ENCODE data around the gene C14orf180.

C14orf180 gene

DNA sequence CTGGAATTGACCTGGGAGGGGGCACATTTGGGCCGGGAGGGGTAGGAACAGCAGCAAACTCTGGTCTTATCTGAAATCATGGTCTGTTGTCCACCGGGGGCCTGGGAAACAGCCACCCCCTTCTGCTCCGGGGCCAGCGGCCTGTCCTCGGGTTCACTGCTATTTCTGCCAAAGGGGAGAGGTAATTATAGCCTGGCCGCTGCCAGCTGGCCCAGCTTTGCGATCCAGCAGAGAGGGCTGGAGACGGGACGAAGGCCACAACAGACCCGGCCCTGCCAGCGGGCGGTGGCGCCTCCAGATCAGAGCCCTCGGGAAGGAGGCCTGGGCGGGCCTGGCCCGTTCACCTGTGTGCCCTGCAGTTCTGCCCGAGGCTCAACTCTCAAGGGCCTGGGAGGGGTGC lies at the start of gene C14orf180:
TSS of gene C14orf180 (plus strand) at position 258 of the 400 bp plus-strand sequence. CDS start 6,667 bp downstream, outside the sequence.
- DNase-seq, result no peak

DNA sequence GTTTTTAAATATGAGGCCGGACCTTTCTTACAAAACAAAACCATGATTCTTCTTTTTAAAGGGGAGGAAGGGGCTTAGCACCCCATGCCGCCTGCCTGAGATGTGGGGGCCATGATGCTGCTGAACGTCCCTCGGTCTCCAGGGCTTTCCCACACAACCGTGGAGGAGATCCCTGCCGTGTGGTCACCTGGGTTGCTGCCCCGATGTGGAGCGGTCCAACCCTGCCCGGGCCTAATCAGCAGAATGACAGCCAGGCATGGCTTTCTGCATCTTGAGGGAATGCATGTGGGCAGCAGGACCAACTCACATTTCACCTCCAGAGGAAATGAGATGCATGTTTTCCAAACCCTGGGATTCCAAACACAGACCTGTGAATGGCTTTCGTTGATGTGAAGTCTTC lies 48.9 kb upstream of the C14orf180 start:
- no peak for DNase-seq

DNA sequence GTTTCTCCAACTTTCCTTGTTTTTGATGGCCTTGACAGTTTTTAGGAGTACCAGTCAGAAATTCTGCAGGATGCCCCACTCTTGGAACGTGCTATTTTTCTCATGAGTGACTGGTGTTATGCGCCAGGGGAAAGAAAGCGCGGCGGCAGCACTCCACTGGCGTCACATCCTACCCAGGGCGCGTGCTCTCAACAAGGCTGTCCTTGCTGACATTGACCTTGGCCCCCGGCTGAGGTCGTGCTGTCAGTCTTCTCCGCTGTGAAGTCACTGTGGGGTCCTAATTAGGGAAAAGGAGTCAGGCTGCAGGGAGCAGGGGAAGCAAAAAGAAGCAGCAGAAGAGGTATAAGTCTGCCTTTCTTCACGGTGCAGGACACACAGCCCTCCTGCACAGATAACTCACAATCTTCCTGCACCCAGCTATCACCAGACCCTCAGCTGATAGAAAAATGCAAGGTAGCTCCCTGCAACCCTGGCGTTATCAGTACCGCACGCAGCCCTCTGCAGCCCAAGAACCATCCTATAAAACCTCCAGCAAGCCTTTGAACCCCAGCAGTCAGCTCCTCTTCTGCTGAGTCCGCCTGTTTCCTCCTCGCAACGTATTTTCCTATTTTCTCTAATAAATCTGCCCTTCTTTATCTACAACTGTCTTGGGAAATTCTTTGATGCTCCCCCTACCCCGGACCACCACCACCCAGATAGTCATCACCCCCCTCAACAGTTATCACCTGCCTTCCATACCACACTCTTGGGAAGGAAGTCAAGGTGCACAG lies 48.0 kb upstream of the C14orf180 start:
- DNase-seq, result no peak

DNA sequence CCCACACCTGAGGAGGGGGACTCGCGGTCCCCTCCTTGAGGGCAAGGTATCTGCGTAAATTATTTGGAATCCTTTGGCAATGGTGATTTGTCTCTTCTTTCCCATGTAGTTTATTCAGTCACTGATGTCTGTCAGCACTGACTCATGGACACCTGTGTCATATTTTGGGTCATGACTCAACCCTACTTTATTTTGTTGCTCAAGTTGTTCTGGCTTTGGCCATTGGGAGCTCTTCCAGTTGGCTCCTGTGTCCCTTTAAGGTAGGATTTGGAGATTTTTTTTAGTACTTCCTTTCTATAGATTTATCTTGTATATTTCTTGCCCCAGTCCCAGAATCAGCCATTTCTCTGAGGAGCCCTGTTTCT lies 47.4 kb upstream of the C14orf180 start:
- no peak for DNase-seq

DNA sequence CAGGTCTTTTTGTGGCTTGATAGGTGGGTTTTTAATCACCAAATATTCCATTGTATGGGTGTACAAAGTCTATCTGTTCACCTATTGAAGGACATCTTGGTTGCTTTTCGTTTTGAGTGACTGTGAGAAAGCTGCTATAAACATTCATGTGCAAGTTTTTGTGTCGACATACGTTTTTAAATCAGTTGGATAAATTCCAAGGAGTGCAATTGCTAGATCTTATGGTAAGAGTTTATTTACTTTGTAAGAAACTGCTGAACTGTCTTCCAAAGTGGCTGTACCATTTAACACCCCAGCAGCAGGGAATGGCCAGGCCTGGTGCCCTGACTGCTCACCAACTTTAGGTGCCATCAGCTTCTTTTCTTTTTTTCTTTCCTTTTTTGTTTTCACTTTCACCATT lies 45.5 kb upstream of the C14orf180 start:
- DNase-seq, result no peak

DNA sequence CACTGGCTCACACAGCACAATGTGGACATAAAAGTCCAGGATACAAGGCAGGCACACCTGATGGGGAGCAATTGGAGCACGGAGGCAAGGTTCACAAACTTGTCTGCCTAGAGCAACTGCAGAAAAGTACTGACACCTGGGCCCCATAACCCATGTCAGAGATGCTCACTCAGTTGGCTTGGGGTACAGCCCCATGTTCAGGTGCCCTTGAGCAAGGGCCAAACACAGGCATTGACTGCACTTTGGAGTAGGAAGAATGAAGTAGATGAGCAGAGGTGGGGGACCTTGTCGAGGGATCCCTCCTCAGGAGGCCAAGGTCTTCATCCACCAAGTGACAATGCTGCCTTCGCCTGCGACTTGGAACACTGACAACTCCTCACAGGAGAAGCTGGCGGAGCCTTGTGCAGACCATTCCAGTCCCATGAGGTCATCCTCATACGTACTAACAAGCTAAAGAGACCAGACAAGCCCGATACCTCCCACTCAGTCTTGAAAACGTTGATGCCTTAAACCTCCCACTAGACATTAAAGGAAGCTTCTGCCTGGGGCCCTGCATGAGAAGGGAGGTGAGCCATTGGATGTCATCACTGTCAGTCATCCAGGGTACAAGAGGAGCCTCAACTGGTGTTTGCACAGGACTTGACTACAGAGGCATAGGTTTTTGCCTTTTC lies 42.5 kb upstream of the C14orf180 start:
- DNase-seq, result no peak

DNA sequence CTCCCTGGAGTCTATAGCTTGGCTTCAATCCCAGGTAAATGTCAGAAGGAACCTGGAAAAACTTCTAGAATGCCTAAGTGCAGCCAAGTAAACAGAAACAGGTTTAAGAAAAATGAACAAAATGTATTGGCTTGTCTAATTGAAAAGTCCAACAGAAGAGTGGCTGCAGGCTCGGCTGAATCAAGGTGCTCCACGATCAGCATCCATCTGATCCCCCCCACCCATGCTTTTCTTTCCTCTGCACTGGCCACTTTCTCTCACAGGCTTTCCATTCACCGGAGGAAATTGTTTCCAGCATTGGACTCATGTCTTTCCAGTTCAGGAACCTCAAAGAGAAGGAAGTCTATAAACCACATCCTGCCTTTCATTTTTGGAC lies 42.0 kb upstream of the C14orf180 start:
- no peak for DNase-seq

DNA sequence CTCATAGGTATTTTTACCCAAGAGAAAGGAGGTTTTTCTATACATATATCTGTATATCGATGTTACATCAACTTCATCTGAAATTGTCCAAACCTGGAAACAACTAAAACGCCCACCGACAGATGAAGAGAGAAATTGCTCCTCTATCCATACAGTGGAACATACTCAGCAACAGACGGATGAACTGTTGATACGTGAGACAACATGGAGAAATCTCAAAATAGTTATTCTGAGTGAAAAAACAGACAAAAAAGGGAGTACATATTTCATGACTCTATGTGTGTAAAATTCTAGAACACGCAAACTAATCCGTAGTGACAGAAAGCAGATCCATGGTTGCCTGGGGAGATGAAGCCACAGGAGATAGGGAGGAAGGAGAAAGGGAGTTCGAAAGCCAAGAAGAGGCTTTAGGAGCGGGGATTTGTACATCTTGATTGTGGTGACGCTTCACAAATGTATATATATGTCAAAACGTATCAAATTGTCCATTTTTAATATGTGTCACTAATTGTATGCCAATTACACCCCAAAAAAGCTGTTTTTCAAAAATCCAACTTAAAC lies 37.6 kb upstream of the C14orf180 start:
- no peak for DNase-seq

DNA sequence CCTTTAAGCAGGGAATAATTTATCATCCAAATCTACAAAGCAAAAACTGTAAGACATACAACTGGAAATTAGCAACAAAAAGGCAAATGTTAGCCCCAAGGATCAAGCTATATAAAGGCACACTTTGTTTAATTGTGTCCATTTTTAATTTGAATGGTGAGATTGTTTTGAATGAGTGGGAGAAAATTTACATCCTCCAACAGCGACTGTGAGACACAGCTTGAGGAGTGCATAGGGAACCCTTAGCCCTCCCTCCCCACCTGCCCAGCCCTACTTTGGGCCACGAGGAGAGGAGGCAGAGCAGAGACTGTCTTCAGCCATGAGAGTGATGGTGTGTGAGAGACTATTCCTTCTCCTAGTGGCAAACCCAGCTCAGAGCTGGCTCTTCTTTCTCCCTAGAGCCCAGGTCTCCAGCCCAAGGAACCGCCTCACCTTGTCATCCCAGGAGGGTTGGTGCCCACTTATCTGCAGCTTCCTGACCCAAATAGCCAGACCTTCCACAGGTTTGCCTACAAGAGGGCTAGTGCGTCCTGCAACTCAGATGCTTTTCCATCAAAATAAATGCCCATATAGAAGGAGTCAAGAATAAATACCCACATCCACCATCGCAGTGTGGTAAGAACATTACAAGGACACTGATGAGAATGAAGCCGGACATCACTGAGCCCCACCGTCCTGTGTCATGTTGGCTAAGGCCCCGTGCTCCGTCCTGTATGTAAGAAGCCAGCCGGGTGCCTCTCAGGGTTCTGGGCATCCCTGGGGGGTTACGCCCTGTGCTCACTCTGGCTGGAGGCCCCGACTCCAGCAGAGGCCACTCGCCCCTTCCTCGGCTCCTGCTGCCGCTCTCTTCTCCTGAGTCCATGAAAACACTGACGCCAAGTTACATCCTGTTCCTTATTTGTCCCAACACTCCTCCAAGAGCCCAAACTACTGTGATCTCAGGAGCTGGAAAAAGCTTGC lies 36.4 kb upstream of the C14orf180 start:
- no peak for DNase-seq

DNA sequence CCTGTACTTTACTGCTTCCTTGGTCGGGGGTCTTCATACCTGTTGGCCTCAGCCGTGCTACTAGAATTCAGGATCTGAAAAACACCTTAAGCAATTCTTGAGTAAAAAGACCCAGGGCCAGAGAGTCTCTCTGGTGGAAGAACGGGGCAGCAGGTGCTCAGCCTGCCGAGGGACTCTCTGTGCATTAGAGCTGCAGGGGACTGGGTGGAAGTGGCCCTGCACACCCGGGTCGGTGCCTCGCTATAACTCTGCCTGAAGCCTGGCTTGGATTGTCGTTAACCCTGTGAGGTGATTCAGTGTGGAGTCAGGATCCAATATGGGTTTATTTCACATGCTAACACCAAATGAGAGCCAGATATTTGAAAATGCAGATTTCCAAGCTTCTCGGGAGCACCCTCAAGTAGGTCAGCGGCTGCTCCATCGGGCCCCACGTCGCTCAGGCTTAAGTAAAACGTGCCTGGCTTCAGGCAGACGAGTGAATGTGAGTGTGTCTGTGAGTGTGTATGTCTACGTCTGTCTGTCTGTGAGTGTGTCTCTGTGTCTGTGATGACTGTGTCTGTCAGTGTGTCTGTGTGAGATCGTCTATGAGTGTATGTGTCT lies 35.1 kb upstream of the C14orf180 start:
- no peak for DNase-seq

DNA sequence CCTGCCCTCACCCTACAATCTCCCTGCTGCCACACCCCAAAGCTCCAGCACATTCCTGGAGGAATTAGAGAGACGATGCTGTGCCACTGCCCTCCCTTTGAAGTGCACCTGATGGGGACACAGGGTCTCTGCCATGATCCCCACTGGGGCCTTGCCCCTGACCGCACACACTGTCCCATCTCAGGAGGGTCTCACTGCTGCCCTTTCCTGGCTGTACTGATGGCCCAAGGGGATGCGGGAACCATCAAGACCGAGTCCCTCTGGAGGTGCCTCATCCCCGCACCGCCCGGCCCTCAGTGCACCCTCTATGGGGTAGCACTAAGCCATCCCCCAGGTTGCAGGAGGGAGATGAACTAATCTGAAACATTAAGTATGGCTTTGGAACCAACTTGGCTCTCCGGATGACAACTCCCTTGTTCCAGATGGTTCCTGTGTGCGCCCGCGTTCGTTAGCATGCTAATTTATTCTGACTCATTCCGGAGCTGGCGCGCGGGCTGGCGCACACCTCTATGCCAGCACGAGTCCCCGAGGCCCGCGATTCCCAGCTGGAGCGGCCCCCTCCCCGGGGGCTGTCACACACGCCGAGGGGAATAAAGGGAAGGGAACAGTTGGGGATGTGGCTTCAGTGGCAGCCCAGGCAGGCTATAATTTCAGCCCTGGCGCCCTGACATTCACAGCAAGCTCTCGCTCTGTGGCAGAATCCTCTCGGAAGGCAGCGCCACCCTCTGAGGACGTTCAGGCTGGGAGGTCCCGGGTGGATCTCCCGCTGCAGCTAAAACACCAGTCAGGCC lies 34.2 kb upstream of the C14orf180 start:
- DNase-seq, result no peak

DNA sequence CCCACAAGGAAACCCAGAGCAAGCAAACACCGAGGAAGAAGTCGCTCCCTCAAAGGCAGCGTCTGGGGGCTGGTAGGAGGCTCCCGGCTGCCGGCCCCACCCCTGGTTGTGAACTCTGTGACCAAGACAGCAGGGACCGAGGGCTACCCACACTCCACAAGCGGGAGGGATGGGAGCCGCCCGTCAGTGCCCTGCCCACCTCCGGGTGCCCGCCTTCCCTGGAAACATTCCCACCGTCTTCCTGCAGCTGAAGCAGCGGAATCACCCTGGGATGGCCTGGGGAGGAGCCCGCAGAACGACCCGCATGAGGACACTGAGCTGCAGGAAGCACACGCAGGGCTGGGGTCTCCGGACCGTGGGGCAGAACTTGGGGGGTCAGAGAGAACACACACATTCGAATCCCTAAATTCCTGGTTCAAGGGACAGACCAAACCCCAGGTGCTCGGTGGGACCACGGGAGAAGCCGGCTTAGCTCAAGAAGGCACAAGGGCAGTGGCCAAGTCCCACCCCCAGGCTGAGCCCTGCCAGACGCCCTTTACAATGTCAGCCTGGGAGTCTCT lies 33.5 kb upstream of the C14orf180 start:
- no peak for DNase-seq

DNA sequence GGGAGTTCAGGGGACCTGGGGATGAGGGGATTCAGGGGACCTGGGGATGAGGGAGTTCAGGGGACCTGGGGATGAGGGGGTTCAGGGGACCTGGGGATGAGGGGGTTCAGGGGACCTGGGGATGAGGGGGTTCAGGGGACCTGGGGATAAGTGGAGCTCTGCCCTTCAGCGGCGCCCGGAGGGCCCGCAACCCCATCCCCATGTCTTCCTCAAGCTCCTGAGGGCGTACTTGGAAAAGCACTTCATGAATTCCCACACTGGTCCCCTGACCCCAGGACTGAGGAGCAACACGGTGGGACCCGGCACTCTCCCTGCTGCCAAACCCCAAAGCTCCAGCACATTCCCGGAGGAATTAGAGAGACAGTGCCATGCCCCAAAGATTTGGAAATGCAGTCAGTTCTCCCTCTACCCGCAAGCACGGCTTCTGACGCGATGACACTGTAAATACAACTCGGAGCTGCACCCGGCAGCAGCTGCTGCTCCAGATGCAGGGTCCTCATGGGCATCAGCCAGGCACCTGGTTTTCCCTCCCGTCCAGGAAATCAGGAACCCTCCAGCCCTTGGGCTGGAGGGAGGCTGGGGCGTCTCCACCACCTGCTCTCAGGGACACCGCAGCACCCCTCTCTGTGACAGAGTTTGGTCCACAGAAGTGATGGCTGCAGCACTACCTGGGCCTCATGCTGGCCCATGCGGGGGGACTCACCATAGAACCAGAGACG lies 32.8 kb upstream of the C14orf180 start:
- no peak for DNase-seq

DNA sequence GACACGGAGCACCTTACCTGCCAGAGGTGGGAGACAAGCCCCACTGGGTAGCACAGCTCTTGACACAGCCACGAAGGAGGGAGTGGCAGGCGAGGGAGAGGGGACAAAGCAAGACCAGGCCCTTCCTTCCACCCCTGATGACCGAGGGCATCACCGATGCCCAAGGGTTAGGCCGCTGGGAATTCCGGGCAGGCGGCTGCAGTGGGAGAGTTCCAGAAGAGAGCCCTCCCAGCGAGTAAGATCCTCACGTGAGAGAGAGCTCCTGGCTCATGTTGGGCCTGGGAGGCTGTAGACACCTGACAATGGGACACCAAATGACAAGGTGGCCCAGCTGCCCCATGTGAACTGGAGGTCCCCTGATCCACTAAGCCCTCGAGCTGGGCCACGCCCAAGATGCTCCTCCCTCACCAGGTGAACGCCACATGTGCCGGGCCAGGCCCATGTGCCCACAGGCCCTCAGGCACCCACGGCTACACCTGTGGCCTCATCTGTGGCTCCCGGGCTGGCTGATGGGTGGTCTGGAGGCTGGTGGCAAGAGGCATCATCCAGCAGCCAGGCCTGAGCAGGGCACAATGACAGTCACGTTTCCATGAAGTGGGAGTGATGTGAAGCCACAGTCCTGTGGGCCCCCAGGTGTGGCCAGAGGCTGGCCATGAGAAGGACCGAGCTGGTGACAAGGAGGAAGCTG lies 32.1 kb upstream of the C14orf180 start:
- DNase-seq, result no peak

DNA sequence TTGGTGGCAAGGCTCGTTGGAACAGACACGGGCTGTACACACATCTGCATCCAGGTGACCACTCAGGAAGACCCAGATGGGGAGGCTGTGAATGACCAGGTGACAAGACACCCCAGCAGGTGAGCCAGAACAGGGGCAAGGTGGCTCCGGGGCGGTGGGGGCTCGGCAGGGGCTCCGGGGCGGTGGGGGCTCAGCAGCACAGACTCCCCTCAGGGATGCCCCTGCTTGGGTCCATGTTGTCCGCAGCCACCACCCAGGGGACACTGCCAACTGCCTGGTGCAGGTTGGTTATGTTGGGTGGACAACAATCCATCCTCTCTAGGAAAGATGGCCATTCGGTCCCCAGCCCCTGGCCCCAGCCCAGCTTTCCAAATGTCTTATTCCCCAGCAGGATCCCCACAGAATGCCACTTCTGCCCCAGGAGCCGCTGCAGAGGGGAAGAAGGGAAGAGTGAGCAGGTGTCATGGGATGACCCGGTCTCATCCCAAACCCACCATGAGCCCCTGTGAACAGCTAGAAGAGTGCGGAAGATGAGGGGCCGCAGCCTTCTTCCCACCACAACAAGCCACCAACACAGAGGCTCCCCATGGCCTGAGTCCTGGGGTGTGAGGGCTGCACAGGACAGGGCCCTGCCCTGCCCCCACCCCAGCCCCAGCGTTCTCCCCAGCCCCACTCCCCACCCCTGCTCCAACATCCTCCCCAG lies 31.4 kb upstream of the C14orf180 start:
- no peak for DNase-seq

DNA sequence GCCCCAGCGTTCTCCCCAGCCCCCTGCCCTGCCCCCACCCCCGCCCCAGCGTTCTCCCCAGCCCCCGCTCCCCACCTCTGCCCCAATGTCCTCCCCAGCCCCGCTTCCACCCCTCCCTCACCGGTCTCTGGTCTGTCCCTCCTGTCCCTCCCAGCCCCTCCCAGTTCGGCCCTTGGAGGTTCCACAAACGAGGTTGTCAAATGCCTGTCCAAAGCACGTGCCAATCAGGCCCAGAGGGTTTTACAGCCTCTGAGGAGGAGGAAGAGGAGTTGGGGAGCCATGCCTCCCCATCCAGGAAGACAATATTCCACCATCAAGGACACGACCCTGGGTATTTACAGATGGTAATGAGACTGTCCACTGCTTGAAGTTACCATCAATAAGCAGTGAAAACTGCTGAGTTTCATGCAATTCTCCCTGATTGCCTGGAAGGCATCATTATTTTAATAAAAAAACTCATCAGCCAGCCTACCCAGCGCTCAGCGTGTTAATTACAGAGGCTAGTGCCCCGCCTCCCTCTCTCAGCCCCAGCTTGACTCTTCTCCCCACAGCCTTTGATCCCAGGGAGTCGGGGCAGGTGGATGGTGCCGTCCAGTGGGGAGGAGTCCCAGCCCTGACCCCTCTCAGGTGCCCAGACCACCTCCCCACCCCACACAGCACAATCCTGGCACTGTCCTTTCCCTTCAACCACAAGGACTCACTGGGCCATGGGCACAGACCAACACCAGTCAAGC lies 30.6 kb upstream of the C14orf180 start:
- DNase-seq, result no peak

DNA sequence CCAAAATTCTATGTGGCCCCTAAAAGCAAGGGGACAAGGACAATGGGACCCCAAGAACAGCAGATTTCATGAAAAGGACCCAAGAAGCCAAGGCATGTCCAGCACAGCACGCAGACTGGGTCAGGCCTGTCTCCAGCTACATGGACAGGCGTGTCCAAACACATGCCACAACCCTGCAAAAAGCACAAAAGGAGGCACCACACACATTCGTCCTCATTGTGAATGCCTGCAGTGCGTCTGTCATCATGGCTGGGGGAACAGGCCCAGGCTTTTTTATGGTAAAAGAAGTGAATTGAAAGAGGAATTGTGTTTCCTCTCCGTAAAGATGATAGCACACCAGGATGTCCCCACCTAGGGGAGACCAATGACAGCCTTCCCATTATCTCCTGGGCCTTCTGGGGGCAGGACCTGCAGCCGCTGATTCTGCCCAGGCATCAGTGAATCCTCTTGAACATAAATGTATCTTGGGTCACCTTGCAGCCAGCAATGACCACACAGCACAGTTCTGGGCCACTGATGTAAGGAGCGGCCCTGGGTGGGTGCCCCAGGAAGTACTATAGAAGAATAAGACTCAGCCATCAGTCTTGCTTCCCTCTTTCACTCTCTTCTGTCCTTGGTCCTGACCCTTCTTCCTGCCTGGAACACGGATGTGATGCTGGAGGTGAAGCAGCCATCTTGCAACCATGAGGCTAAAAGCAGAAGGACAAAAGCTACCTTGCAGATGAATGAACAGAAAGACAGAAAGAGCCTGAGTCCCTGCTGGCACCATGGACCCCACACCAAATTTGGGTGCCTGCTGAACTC lies 29.8 kb upstream of the C14orf180 start:
- DNase-seq, result no peak

DNA sequence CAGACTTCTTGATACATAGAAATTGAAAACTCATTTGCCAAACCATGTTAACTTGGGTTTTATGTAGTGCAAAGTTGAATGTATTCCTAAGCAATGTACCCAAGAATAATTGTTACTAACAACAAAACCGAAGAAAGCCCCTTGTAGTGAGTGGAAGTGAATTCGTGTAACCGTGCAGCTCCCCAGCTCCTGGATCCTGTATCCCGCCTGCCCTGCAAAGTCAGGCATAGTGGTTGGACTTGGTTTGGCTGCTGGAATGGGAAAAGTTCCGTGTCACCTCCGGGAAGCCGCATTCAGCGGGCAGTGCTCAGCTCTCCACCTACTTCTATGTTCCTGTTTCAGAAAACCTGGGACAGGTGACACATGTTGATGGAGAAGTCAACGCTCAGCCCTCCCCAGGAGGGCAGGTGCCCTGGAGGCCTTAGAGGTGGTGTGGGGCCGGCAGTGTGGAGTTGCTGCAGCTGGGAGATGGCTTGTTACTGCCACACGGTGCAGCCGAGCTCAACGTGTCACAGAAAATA lies 29.2 kb upstream of the C14orf180 start:
- no peak for DNase-seq
